Peyer's patch (tissue), 4 donors: Measurements from ENCODE around the gene PIK3CD.

Experiments used
- POLR2A ChIP-seq, 2 donors: fragments of 450-650 bp; IDR thresholded peaks; one replicate each; pipeline ENCODE4 v1.5.1; 2017; ENCODE audit warnings: antibody characterized with exemption in 2 of 2, mild to moderate bottlenecking in 2 of 2, moderate library complexity in 2 of 2
- TF ChIP-seq, protein P1 (sequence below), 6 experiments: fragments of 450-650 bp in 4 of 6; fragments of 200-600 bp in 2 of 6; sonication (generic) in 1 of 6; IDR thresholded peaks; one replicate each; pipeline ENCODE4 v1.5.1; 2017 to 2019; ENCODE audit warnings: antibody characterized with exemption in 6 of 6, mild to moderate bottlenecking in 3 of 6, moderate library complexity in 1 of 6

DNA sequence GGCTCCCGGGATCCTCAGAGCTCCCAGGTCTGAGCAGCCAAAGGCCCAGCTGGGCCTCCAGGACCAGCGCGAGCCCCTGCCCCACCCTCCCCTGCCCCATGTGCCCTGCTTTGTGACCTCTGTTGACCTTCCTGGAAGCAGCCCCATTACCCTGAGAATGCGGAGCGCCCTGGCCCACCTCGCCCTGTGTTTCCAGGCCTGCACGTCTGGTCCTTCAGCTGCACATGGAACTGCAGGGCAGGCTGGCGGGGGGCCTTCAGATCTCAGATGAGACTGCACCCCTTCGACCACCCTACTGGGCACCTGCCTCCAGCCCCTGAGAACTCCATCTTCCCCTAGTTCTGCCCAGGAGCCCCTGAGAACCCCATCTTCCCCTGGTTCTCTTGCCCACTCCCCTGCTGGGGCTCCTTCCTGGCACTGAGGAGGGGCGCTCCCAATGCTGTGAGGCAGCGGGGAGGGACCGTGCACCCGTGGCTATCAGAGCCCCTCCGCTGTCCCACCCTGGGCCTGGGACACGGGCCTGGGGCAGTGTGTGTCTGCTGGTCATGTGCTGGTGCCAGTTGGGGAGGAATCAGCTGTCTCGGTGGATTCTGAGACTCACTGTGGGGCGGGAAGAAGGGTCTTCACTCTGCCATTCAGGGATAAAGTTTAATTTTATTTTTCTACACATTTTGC lies 37.8 kb upstream of the PIK3CD start:
- TF ChIP-seq, protein P1, sequence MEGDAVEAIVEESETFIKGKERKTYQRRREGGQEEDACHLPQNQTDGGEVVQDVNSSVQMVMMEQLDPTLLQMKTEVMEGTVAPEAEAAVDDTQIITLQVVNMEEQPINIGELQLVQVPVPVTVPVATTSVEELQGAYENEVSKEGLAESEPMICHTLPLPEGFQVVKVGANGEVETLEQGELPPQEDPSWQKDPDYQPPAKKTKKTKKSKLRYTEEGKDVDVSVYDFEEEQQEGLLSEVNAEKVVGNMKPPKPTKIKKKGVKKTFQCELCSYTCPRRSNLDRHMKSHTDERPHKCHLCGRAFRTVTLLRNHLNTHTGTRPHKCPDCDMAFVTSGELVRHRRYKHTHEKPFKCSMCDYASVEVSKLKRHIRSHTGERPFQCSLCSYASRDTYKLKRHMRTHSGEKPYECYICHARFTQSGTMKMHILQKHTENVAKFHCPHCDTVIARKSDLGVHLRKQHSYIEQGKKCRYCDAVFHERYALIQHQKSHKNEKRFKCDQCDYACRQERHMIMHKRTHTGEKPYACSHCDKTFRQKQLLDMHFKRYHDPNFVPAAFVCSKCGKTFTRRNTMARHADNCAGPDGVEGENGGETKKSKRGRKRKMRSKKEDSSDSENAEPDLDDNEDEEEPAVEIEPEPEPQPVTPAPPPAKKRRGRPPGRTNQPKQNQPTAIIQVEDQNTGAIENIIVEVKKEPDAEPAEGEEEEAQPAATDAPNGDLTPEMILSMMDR (IDR thresholded peaks at IDR 0.05), result no peak
- no peak for TF ChIP-seq POLR2A (IDR thresholded peaks at IDR 0.05)
